ENCODE data around the gene SLC41A3. TPM values are rescaled to one million over a fixed set of nuclear protein-coding genes. Genes with fewer than 3 reads are reported as not detected.
A peak's percentile ranks its signal among the peaks of the same experiment; 100 is the strongest.

The SLC41A3 gene
- total RNA-seq, 1 donor from 2014 or later = 52.3 TPM

DNA sequence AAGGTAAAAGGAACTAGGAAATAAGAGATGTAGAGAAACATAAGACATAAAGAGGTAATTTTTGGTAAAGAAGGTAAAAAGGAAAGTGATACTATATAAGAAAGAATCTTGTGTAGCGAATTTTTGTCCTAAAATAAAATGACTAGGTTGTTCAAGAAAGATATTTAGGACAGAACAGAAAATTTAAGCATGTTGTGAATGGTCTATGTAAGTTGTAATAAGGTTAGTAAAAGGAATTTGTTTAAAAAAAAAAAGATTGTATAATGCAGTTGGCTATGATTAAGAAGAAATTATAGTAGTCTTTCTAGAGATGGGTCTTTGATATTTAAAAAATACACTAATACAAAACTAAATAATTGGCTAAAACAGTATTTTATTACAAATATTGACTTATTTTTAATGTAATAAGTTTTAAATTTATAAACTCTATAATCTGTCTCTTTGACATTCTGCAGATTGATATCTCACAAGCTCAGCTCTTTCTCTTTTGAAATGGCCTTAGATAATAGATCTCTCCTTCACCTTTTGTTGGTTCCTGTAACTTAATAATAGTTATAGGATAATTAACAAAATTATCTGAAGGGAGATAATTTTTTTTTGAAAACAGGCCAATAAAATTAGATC is 3.7 kb upstream of the SLC41A3 start:
- H3K4me3 Mint-ChIP-seq (ENCODE audit: unreplicated experiment) = no peak overlapping the region
- TF ChIP-seq, protein P1, sequence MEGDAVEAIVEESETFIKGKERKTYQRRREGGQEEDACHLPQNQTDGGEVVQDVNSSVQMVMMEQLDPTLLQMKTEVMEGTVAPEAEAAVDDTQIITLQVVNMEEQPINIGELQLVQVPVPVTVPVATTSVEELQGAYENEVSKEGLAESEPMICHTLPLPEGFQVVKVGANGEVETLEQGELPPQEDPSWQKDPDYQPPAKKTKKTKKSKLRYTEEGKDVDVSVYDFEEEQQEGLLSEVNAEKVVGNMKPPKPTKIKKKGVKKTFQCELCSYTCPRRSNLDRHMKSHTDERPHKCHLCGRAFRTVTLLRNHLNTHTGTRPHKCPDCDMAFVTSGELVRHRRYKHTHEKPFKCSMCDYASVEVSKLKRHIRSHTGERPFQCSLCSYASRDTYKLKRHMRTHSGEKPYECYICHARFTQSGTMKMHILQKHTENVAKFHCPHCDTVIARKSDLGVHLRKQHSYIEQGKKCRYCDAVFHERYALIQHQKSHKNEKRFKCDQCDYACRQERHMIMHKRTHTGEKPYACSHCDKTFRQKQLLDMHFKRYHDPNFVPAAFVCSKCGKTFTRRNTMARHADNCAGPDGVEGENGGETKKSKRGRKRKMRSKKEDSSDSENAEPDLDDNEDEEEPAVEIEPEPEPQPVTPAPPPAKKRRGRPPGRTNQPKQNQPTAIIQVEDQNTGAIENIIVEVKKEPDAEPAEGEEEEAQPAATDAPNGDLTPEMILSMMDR (IDR thresholded peaks at IDR 0.05; ENCODE audit: unreplicated experiment) = no peak
- no peak overlapping the region for H3K27ac Mint-ChIP-seq (ENCODE audit: unreplicated experiment)
- H3K27me3 Mint-ChIP-seq (ENCODE audit: unreplicated experiment) = peaks cover 7% of the 10 kb centered on the region
- peaks cover 18% of the 10 kb centered on the region for H3K36me3 Mint-ChIP-seq (ENCODE audit: low read depth, unreplicated experiment)
- peaks cover 13% of the 10 kb centered on the region for H3K9me3 Mint-ChIP-seq (ENCODE audit: unreplicated experiment)
- H3K4me1 Mint-ChIP-seq (ENCODE audit: unreplicated experiment) = no peaks in the 10 kb centered on the region
- no peak for DNase-seq (ENCODE audit: low spot score)

DNA sequence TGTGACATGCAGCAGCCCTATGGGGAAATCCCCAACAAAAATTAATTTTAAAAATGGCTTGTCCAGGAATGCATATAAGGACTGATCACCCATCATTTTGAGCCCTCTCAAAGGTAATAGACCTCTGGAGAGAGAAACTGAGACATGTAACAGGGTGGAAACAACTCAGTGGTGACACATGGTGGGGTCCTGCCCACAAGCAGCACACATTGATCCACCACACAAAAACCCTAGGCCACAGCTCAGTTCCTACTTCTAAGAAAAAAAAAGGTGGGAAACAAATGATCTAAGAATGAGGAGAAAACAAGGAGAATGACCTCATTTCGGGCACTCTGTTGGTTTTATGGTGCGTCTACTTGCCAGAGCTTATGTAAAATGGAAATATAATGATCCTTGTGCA is 1.9 kb upstream of the SLC41A3 start:
- H3K36me3 Mint-ChIP-seq (ENCODE audit: low read depth, unreplicated experiment) = peaks cover 5% of the 10 kb centered on the region
- no peak for DNase-seq (ENCODE audit: low spot score)
- H3K27ac Mint-ChIP-seq (ENCODE audit: unreplicated experiment) = no peak overlapping the region
- H3K4me3 Mint-ChIP-seq (ENCODE audit: unreplicated experiment) = no peak overlapping the region
- peaks cover 2% of the 10 kb centered on the region for H3K27me3 Mint-ChIP-seq (ENCODE audit: unreplicated experiment)
- peaks cover 4% of the 10 kb centered on the region for H3K9me3 Mint-ChIP-seq (ENCODE audit: unreplicated experiment)
- no peaks in the 10 kb centered on the region for H3K4me1 Mint-ChIP-seq (ENCODE audit: unreplicated experiment)
- TF ChIP-seq, protein P1 (IDR thresholded peaks at IDR 0.05; ENCODE audit: unreplicated experiment) = no peak

DNA sequence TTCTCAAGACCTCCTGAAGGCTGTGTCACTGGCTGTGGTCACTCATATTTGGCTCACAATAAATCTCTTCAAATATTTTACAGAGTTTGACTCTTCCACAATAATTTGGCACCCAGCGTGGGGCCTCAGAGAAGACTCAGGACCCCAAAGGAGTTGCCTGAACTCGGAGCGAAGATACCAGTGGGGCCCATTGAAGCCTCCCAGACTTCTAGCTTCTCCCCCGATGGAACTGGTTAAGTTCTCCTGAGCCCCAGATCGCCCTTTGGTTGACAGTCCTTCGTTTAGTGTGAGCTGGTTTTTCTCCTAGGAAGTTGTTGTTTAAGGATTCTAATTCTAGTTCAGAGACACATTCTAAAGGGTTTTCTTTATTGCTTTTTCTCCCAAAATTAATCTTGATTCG is 1.4 kb upstream of the SLC41A3 start:
- Mint-ChIP-seq H3K4me3 (ENCODE audit: unreplicated experiment) (peak overlapping the region; percentile 82), H3K27ac (ENCODE audit: unreplicated experiment) (no peak overlapping the region), H3K36me3 (ENCODE audit: low read depth, unreplicated experiment) (peaks cover 3% of the 10 kb centered on the region), H3K4me1 (ENCODE audit: unreplicated experiment) (no peaks in the 10 kb centered on the region), H3K9me3 (ENCODE audit: unreplicated experiment) (no peaks in the 10 kb centered on the region), H3K27me3 (ENCODE audit: unreplicated experiment) (peaks cover 2% of the 10 kb centered on the region)
- DNase-seq (ENCODE audit: low spot score) = no peak
- TF ChIP-seq, protein P1 (IDR thresholded peaks at IDR 0.05; ENCODE audit: unreplicated experiment) = no peak

DNA sequence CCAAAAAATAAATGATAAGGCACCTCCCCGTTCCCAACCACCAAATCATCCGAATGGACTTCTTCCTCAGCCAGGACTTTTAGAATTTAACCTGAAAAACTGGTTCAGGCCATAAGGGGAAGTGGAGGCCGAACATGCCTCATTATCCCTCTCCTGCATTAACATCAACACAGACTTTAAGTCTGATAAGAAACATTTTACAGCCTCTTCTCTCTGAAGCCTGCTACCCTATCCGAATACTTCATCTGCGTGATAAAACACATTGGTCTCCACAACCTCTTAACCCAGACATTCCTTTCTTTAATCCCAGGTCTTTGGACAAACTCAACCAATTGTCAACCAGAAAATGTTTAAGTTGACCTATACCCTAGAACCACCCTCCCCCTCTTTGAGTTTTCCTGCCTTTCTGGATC is 850 bp upstream of the SLC41A3 start:
- Mint-ChIP-seq H3K9me3 (ENCODE audit: unreplicated experiment) (no peaks in the 10 kb centered on the region), H3K27ac (ENCODE audit: unreplicated experiment) (peak overlapping the region; percentile 54), H3K27me3 (ENCODE audit: unreplicated experiment) (peaks cover 2% of the 10 kb centered on the region), H3K4me3 (ENCODE audit: unreplicated experiment) (peak overlapping the region; percentile 82), H3K4me1 (ENCODE audit: unreplicated experiment) (no peaks in the 10 kb centered on the region), H3K36me3 (ENCODE audit: low read depth, unreplicated experiment) (peaks cover 3% of the 10 kb centered on the region)
- DNase-seq (ENCODE audit: low spot score) = no peak
- TF ChIP-seq, protein P1 (IDR thresholded peaks at IDR 0.05; ENCODE audit: unreplicated experiment) = no peak

DNA sequence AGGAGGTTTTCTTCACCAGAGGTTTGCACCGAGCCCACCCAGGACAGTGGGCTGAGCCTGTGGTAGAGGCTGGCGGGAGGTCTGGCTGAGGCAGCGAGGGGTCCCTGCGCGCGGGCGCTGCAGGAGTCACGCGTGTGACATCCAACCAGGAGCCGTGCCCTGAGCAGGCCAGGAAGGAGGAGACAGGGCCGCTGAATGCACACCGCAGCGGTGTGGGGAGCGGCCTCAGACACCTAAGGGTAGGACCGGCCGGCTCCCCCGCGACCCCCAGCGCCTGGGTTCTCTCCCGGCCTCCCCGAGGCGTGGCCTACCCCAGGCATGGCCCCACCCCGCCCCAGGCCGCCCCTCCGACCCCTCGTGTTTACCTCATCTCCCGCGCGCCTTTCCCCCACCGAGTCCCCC is 412 bp downstream of the SLC41A3 start:
- peaks cover 2% of the 10 kb centered on the region for H3K27me3 Mint-ChIP-seq (ENCODE audit: unreplicated experiment)
- H3K4me3 Mint-ChIP-seq (ENCODE audit: unreplicated experiment) = peak overlapping the region; percentile 94
- peak; percentile 40 for DNase-seq (ENCODE audit: low spot score)
- no peaks in the 10 kb centered on the region for H3K9me3 Mint-ChIP-seq (ENCODE audit: unreplicated experiment)
- peaks cover 3% of the 10 kb centered on the region for H3K36me3 Mint-ChIP-seq (ENCODE audit: low read depth, unreplicated experiment)
- TF ChIP-seq, protein P1 (IDR thresholded peaks at IDR 0.05; ENCODE audit: unreplicated experiment) = no peak
- no peaks in the 10 kb centered on the region for H3K4me1 Mint-ChIP-seq (ENCODE audit: unreplicated experiment)
- no peak overlapping the region for H3K27ac Mint-ChIP-seq (ENCODE audit: unreplicated experiment)
